ENCODE results near the gene HFM1.
A peak's percentile ranks its signal among the peaks of the same experiment; 100 is the strongest.
"Not testable (repeated sequence)": the region's sequence is repeated elsewhere in the genome, so short reads cannot be mapped to it uniquely, and the experiment has no call there.

HFM1 gene

GRCh38 chr1:91345395-91346005, 59.1 kb downstream of the HFM1 start:
- no peak for DNase-seq

- DNase-seq, result no peak
Measured at GRCh38 chr1:91338501-91338900, 66.1 kb downstream of the HFM1 start.

GRCh38 chr1:91335603-91336002, 69.0 kb downstream of the HFM1 start:
- DNase-seq, result no peak

GRCh38 chr1:91334856-91335255, 69.8 kb downstream of the HFM1 start:
- no peak for DNase-seq

- DNase-seq, result no peak
Measured at GRCh38 chr1:91325456-91325855, 79.2 kb downstream of the HFM1 start.

GRCh38 chr1:91314643-91315042, 90.0 kb downstream of the HFM1 start:
- no peak for DNase-seq

- DNase-seq, result no peak
Measured at GRCh38 chr1:91311672-91312071, 93.0 kb downstream of the HFM1 start.

GRCh38 chr1:91308544-91308943, 96.1 kb downstream of the HFM1 start:
- DNase-seq, result no peak

GRCh38 chr1:91307784-91308409, 96.7 kb downstream of the HFM1 start:
- DNase-seq, result no peak

- DNase-seq, result no peak
Measured at GRCh38 chr1:91303165-91303564, 101.5 kb downstream of the HFM1 start.

GRCh38 chr1:91288843-91289553, 115.6 kb downstream of the HFM1 start:
- DNase-seq, result not testable (repeated sequence)

- not testable (repeated sequence) for DNase-seq
Measured at GRCh38 chr1:91286962-91287317, 117.7 kb downstream of the HFM1 start.

- not testable (repeated sequence) for DNase-seq
Measured at GRCh38 chr1:91286259-91286961, 118.2 kb downstream of the HFM1 start.

GRCh38 chr1:91283421-91283726, 121.3 kb downstream of the HFM1 start:
- peak in 1 of 2 experiments; percentile 17 for DNase-seq

- DNase-seq, result peak; percentile 32 to 46
Measured at GRCh38 chr1:91282695-91283420, 121.8 kb downstream of the HFM1 start.

- DNase-seq, result no peak
Measured at GRCh38 chr1:91281782-91282181, 122.9 kb downstream of the HFM1 start.

GRCh38 chr1:91278754-91279153, 125.9 kb downstream of the HFM1 start:
- no peak for DNase-seq

- DNase-seq, result no peak
Measured at GRCh38 chr1:91273875-91274274, 130.8 kb downstream of the HFM1 start.

- DNase-seq, result no peak
Measured at GRCh38 chr1:91261655-91262054, 143.0 kb downstream of the HFM1 start.

GRCh38 chr1:91245435-91245834, 159.2 kb downstream of the HFM1 start:
- DNase-seq, result no peak

- no peak for DNase-seq
Measured at GRCh38 chr1:91244737-91245136, 159.9 kb downstream of the HFM1 start.

- DNase-seq, result no peak
Measured at GRCh38 chr1:91243171-91243570, 161.5 kb downstream of the HFM1 start.

GRCh38 chr1:91234181-91234580, 170.5 kb downstream of the HFM1 start:
- DNase-seq, result no peak

Data from activated T-cell treated with anti-CD3 and anti-CD28 coated beads, Interleukin-2, amount 50 U/mL, for 48 hours (primary cell).